H9 (cell line): Measurements from ENCODE around the gene EPSTI1. TPM values are rescaled to one million over a fixed set of nuclear protein-coding genes. Genes with fewer than 3 reads are reported as not detected.

ENCODE experiments used
- DNase-seq: peaks from one replicate; pipeline ENCODE4 v3.0.0-alpha.2; 2017
- H2AFZ ChIP-seq: one replicate; pipeline ENCODE4 v1.6.1; 2013; ENCODE audit warnings: mild to moderate bottlenecking, low read length, control low read depth, moderate library complexity
- H2AK5ac ChIP-seq: 2 replicates; pipeline ENCODE4 v1.6.1; 2013; ENCODE audit warnings: low read length, control low read depth, mixed read lengths; ENCODE audit not compliant: insufficient read length
- H2BK120ac ChIP-seq: one replicate; pipeline ENCODE4 v1.6.1; 2013; ENCODE audit warnings: low read depth, mild to moderate bottlenecking, low read length, control low read depth, inconsistent platforms; ENCODE audit not compliant: poor library complexity, severe bottlenecking
- H2BK12ac ChIP-seq: 2 replicates; pipeline ENCODE4 v1.6.1; 2013; ENCODE audit warnings: low read length, control low read depth, mixed read lengths, low read depth; ENCODE audit not compliant: insufficient read length
- H2BK15ac ChIP-seq: 2 replicates; pipeline ENCODE4 v1.6.1; 2013; ENCODE audit warnings: low read depth, low read length, control low read depth
- H2BK20ac ChIP-seq: one replicate; pipeline ENCODE4 v1.6.1; 2013; ENCODE audit warnings: low read depth, mild to moderate bottlenecking, low read length, control low read depth, inconsistent platforms; ENCODE audit not compliant: poor library complexity, severe bottlenecking
- H2BK5ac ChIP-seq: 2 replicates; pipeline ENCODE4 v1.6.1; 2013; ENCODE audit warnings: low read length, control low read depth, mixed read lengths; ENCODE audit not compliant: insufficient read length
- H3K14ac ChIP-seq: 2 replicates; pipeline ENCODE4 v1.6.1; 2013; ENCODE audit warnings: low read length, control low read depth; ENCODE audit not compliant: insufficient read depth
- H3K18ac ChIP-seq: 2 replicates; pipeline ENCODE4 v1.6.1; 2013; ENCODE audit warnings: low read depth, mild to moderate bottlenecking, mixed read lengths, low read length, control low read depth; ENCODE audit not compliant: insufficient read length
- H3K23ac ChIP-seq: 2 replicates; pipeline ENCODE4 v1.6.1; 2013; ENCODE audit warnings: low read length, control low read depth, mixed read lengths, low read depth; ENCODE audit not compliant: insufficient read length
- H3K23me2 ChIP-seq: 2 replicates; pipeline ENCODE4 v1.6.1; 2013; ENCODE audit warnings: low read depth, mild to moderate bottlenecking, mixed read lengths, low read length, control low read depth; ENCODE audit not compliant: insufficient read length, poor library complexity, severe bottlenecking
- H3K27ac ChIP-seq: 2 replicates; pipeline ENCODE4 v1.5.1; 2013; ENCODE audit warnings: low read length, control low read depth, mixed read lengths, low read depth; ENCODE audit not compliant: insufficient read length
- H3K27me3 ChIP-seq: 2 replicates; pipeline ENCODE4 v1.6.1; 2013; ENCODE audit warnings: low read length, control low read depth, inconsistent platforms; ENCODE audit not compliant: insufficient read depth
- H3K4ac ChIP-seq: 2 replicates; pipeline ENCODE4 v1.6.1; 2013; ENCODE audit warnings: low read depth, mild to moderate bottlenecking, control low read depth, inconsistent platforms, low read length, moderate library complexity
- H3K4me1 ChIP-seq: 2 replicates; pipeline ENCODE4 v1.6.1; 2013; ENCODE audit warnings: low read length, control low read depth, inconsistent platforms; ENCODE audit not compliant: insufficient read depth
- H3K4me2 ChIP-seq: 2 replicates; pipeline ENCODE4 v1.6.1; 2013; ENCODE audit warnings: low read length, control low read depth, mixed read lengths; ENCODE audit not compliant: insufficient read length, insufficient read depth
- H3K56ac ChIP-seq: 2 replicates; pipeline ENCODE4 v1.6.1; 2013; ENCODE audit warnings: low read depth, mild to moderate bottlenecking, mixed read lengths, low read length, control low read depth; ENCODE audit not compliant: insufficient read length
- H3K79me1 ChIP-seq: 2 replicates; pipeline ENCODE4 v1.6.1; 2013; ENCODE audit warnings: low read depth, mild to moderate bottlenecking, moderate library complexity, low read length, control low read depth, inconsistent platforms; ENCODE audit not compliant: insufficient read depth, poor library complexity, severe bottlenecking
- H3K79me2 ChIP-seq: 2 replicates; pipeline ENCODE4 v1.6.1; 2013; ENCODE audit warnings: low read length, control low read depth, inconsistent platforms; ENCODE audit not compliant: insufficient read depth
- H3K9ac ChIP-seq: 2 replicates; pipeline ENCODE4 v1.6.1; 2013; ENCODE audit warnings: low read length, control low read depth, mixed read lengths; ENCODE audit not compliant: insufficient read length; ENCODE audit errors: extremely low read depth
- H3K9me3 ChIP-seq: one replicate; pipeline ENCODE4 v1.6.1; 2013; ENCODE audit warnings: low read depth, low read length, inconsistent platforms; ENCODE audit not compliant: control insufficient read depth
- H3T11ph ChIP-seq: one replicate; pipeline ENCODE4 v1.6.1; 2013; ENCODE audit warnings: mild to moderate bottlenecking, low read length, control low read depth, inconsistent platforms
- H4K20me1 ChIP-seq: one replicate; pipeline ENCODE4 v1.6.1; 2013; ENCODE audit not compliant: control insufficient read depth, insufficient read length, insufficient read depth
- H4K5ac ChIP-seq: 2 replicates; pipeline ENCODE4 v1.6.1; 2013; ENCODE audit warnings: low read depth, mild to moderate bottlenecking, mixed read lengths, low read length, control low read depth; ENCODE audit not compliant: insufficient read length
- H4K8ac ChIP-seq: replicated peaks from 2 replicates; pipeline ENCODE4 v1.6.1; 2013; ENCODE audit warnings: low read length, control low read depth, mixed read lengths, low read depth; ENCODE audit not compliant: insufficient read length
- H4K91ac ChIP-seq: 2 replicates; pipeline ENCODE4 v1.6.1; 2013; ENCODE audit warnings: low read depth, mild to moderate bottlenecking, moderate library complexity, mixed read lengths, low read length, control low read depth; ENCODE audit not compliant: insufficient read length
- H3K27ac Mint-ChIP-seq, 3 experiments: 2 replicates in 2 of 3; 3 replicates in 1 of 3; pipeline ENCODE4 v1.8.0; 2020 to 2021; ENCODE audit warnings: mixed read lengths in 3 of 3, mild to moderate bottlenecking in 1 of 3, moderate library complexity in 1 of 3
- H3K27me3 Mint-ChIP-seq: 2 replicates; pipeline ENCODE4 v1.8.0; 2021; ENCODE audit warnings: low read depth, mild to moderate bottlenecking, moderate library complexity, mixed read lengths
- H3K36me3 Mint-ChIP-seq, 3 experiments: 2 replicates in 2 of 3; 3 replicates in 1 of 3; pipeline ENCODE4 v1.8.0; 2020 to 2021; ENCODE audit warnings: low read depth in 3 of 3, mixed read lengths in 3 of 3; ENCODE audit not compliant: insufficient read depth in 1 of 3
- H3K4me1 Mint-ChIP-seq, 2 experiments: 2 replicates each; pipeline ENCODE4 v1.8.0; 2020; ENCODE audit warnings: mixed read lengths in 2 of 2
- H3K4me3 Mint-ChIP-seq, 2 experiments: 2 replicates in 1 of 2; 3 replicates in 1 of 2; pipeline ENCODE4 v1.8.0; 2020 to 2021; ENCODE audit warnings: mild to moderate bottlenecking in 2 of 2, mixed read lengths in 2 of 2, moderate library complexity in 1 of 2
- H3K9me3 Mint-ChIP-seq, 2 experiments: 2 replicates in 1 of 2; 3 replicates in 1 of 2; pipeline ENCODE4 v1.8.0; 2020; ENCODE audit warnings: mild to moderate bottlenecking in 2 of 2, mixed read lengths in 2 of 2, moderate library complexity in 1 of 2
- WGBS: extraction: QIAGEN DNeasy Blood & Tissue Kit; methylation state at CpG from one replicate; pipeline ENCODE4 v1.1.7; 2013; ENCODE audit warnings: missing lambda C conversion rate, low lambda C conversion rate, mixed read lengths; ENCODE audit not compliant: insufficient read length; ENCODE audit errors: extremely low coverage; 5-methylcytosine and 5-hydroxymethylcytosine counted together
- total RNA-seq: library from RNA; stranded (reverse); gene quantifications from 2 replicates; pipeline ENCODE4 v1.2.1, GENCODE V29; 2021
- TF ChIP-seq, protein P1 (sequence below): fragments of 200-600 bp; sonication (generic); conservative IDR thresholded peaks from 3 replicates; pipeline ENCODE4 v1.8.0; 2021; ENCODE audit warnings: antibody characterized with exemption, mild to moderate bottlenecking

EPSTI1 gene
- total RNA-seq, 1 experiment from 2014 or later = 0.70 TPM

GRCh38 chr13:42876887-42877545 lies 115.0 kb downstream of the EPSTI1 start:
- Histone ChIP-seq H3K23me2 (peaks cover 3% of the 10 kb centered on the region), H4K8ac (no peak overlapping the region), H3K14ac (no peak overlapping the region), H2AFZ (no peak overlapping the region), H2BK20ac (peak overlapping the region; percentile 3), H3K4me2 (peak overlapping the region; percentile 75), H3K4me1 (peaks cover 17% of the 10 kb centered on the region), H4K91ac (no peak overlapping the region), H2BK120ac (no peak overlapping the region), H3K4ac (no peak overlapping the region), H4K20me1 (no peaks in the 10 kb centered on the region), H4K5ac (no peak overlapping the region), H3T11ph (no peak overlapping the region), H3K9ac (no peak overlapping the region), H3K18ac (no peak overlapping the region), H3K56ac (no peak overlapping the region), H2BK15ac (no peak overlapping the region), H3K79me1 (no peaks in the 10 kb centered on the region), H2AK5ac (no peak overlapping the region), H2BK5ac (no peak overlapping the region), H2BK12ac (no peak overlapping the region), H3K23ac (no peak overlapping the region), H3K27me3 (no peaks in the 10 kb centered on the region), H3K27ac (peak overlapping the region; percentile 27), H3K9me3 (no peaks in the 10 kb centered on the region), H3K79me2 (no peaks in the 10 kb centered on the region; the same call in 1 of the 2 replicates)
- TF ChIP-seq, protein P1, sequence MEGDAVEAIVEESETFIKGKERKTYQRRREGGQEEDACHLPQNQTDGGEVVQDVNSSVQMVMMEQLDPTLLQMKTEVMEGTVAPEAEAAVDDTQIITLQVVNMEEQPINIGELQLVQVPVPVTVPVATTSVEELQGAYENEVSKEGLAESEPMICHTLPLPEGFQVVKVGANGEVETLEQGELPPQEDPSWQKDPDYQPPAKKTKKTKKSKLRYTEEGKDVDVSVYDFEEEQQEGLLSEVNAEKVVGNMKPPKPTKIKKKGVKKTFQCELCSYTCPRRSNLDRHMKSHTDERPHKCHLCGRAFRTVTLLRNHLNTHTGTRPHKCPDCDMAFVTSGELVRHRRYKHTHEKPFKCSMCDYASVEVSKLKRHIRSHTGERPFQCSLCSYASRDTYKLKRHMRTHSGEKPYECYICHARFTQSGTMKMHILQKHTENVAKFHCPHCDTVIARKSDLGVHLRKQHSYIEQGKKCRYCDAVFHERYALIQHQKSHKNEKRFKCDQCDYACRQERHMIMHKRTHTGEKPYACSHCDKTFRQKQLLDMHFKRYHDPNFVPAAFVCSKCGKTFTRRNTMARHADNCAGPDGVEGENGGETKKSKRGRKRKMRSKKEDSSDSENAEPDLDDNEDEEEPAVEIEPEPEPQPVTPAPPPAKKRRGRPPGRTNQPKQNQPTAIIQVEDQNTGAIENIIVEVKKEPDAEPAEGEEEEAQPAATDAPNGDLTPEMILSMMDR = no peak
- H3K9me3 Mint-ChIP-seq = peaks cover 0 to 2% of the 10 kb centered on the region in 2 experiments; a peak in 3 of 5 replicates
- WGBS = no CpG with 5 or more reads among the region's 6 CpGs
- peaks cover 0 to 11% (median 10%) of the 10 kb centered on the region in 3 experiments; a peak in 5 of 7 replicates for H3K36me3 Mint-ChIP-seq
- H3K27ac Mint-ChIP-seq = no peak overlapping the region; a peak in 1 of 7 replicates
- H3K4me3 Mint-ChIP-seq = peak overlapping the region in 1 of 2 experiments; percentile 14; a peak in 2 of 5 replicates
- peaks cover 3% of the 10 kb centered on the region for H3K27me3 Mint-ChIP-seq
- peaks cover 52 to 55% of the 10 kb centered on the region in 2 experiments for H3K4me1 Mint-ChIP-seq
- no peak for DNase-seq
